GM21717 (cell line): ENCODE results near the gene MINDY3.
"Not testable (repeated sequence)": the region's sequence is repeated elsewhere in the genome, so short reads cannot be mapped to it uniquely, and the experiment has no call there.

Experiments used
- ATAC-seq: cut with Tn5 transposase; IDR thresholded peaks from one replicate; pipeline ENCODE4 v1.9.1; 2021; ENCODE audit warnings: mild to moderate bottlenecking, moderate library complexity; ENCODE audit not compliant: unreplicated experiment

Gene MINDY3

DNA sequence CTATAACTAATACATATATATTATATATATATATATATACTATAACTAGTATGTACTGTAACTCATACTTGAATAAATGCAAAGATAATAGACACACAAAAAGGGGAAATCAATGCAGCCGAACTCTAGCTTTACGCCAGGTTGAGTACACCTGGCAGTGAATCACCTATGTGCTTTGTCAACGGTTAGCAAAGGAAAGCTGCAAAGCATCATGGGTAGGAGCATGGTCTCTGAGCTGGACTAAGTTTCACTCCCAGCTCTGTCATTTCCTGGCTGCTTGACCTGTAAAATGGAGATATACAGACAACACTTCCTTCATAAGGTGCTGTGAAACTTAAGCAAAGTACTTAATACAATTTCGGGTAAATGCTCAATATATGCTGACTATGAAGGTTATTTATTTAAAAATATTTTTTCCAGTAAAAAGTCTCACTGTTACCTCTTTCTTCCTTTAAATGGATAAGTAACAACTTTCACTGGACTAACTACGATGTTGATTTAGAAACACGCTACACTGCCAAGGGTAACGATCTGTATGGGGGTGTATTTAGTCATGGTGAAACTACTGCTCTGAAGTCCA, 78.8 kb downstream of the MINDY3 start:
- no peak for ATAC-seq

DNA sequence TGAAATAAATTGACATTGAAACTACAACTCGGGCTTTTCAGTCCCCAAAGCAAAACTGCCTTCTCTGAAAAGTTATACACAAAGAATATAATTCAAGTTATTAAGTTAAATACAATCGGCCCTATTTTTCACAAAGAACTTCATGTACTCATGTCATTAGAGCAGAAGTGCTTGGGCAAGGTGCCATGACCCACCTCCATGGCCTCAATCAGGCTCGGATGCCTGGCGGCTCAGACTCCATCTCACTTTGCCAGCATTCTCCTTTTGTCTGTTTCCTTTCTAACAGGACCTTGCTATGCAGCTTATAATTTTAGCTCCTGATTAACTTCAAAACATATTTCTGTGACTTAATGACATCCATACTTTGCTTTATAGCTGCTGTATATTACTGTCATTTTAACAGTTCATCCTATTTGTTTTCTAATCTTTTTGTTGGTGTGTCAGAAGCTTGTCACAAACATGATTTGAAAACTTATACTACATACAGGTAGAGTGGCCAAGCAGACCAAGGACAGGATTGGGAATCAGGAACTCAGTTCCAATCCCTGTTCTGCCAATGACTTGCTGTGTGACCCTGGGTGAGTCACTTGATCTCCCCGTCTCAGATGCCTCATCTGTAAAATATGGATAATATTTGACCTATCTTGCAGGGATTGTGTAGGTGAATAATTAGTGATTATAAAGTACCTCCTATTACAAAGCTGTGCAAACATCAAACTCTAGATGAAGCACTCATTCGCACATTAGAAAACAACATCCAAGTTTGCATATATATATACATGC, 79.8 kb downstream of the MINDY3 start:
- no peak for ATAC-seq

DNA sequence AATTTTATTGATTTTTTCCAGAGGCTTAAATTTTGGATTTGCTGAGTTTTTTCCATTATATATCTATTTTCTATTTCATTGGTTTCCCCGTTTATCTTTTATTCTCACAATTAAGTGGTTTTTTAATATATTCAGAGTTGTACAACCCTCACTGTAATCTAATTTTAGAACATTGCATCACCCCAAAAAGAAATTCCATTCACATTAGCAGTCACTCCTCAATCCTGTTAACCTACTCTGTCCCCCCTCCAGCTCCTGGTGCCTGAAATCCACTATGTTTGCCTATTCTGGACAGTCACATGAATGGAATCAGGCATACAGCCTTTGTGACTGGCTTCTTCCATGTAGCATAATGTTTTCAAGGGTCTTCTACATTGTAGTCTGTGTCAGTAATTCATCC, 84.8 kb downstream of the MINDY3 start:
- no peak for ATAC-seq

GRCh38 chr10:15774534-15774933, 85.8 kb downstream of the MINDY3 start:
- not testable (repeated sequence) for ATAC-seq

DNA sequence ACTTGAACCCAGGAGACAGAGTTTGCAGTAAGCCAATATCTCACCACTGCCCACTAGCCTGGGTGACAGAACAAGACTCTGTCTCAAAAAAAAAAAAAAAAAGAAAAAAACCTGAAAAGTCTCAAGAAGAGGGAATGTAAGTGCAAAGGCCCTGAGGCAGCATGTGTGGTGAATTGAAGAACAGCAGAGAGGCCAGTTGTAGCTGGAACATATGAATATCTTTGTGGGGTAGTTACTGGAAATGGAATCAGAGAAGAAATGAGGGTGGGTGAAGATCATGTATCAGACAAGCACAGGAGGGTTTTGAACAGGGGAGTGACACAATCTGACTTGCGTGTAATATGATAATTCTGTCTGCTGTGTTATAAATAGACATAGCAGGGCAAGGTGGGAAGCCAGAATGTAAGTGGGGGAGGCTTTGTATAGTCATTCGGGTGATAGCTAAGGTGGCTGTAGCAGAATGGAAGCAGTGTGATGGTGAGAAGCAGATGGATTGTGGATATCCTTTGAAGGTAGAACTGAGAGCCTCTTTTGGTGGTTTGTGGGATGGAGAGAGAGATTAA, 95.3 kb downstream of the MINDY3 start:
- no peak for ATAC-seq

DNA sequence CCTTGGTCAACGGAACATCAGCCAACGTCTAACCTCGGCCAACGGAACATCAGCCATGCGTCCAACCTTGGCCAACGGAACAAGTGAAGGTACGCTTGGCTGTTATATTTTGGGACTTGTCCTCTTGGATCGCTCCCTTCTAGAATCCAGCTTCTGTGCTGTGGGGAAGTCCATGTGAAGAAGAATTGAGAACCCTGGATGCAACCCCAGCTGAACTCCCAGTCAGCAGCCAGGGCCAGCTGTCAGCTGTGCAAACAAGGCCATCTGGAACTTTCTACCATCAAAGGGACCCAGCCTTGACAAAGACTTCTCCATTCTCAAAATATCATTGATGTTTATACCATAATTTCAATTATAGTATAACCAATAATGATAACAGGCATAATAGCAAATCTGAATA, 97.3 kb downstream of the MINDY3 start:
- no peak for ATAC-seq

GRCh38 chr10:15762239-15762638, 98.1 kb downstream of the MINDY3 start:
- ATAC-seq, result not testable (repeated sequence)

- not testable (repeated sequence) for ATAC-seq
These were observed 99.1 kb downstream of the MINDY3 start for GRCh38 chr10:15761224-15761623.

- ATAC-seq, result no peak
These were observed 99.6 kb downstream of the MINDY3 start for GRCh38 chr10:15760681-15761080.

GRCh38 chr10:15759265-15759664, 101.0 kb downstream of the MINDY3 start:
- no peak for ATAC-seq

GRCh38 chr10:15758618-15759017, 101.7 kb downstream of the MINDY3 start:
- no peak for ATAC-seq

DNA sequence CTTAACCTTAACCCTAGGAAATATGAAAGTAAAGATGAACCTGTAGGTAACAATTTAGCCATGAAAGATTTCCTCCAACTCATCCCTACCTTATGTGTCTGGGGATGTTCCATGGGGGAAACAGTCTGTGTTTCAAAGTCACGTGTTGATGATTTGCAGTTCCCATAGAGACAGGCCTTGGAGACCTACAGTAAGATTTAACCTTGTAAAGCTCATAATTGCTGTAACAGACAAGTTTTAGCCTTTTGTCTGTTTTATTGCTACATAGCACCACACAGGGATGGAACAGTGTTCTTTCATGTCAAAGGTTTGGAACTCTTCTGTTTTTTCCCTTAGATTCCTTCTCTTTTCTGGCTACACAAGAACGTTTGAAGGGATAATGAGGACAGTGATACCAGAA, 105.4 kb downstream of the MINDY3 start:
- no peak for ATAC-seq

GRCh38 chr10:15751046-15751445, 109.3 kb downstream of the MINDY3 start:
- peak; percentile 74 for ATAC-seq

DNA sequence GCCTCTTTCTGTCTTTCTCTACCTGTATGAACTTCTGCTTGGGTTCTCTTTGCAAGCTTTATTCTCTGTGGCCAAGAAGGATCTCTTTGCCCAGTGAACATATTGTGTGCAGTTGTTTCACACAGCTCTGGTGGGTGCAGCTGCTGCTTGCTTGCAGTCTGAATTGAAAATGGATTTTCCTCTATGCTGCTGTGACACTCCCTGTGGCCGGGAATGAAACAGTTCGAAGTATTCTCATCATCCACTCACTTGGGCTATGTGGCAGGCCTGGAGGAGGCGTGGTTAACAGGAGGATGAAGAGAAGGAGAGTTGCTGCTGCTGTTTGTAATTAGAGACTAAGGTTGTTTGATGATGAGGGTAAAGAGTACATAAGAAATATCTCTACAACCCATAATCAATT, 112.2 kb downstream of the MINDY3 start:
- no peak for ATAC-seq

DNA sequence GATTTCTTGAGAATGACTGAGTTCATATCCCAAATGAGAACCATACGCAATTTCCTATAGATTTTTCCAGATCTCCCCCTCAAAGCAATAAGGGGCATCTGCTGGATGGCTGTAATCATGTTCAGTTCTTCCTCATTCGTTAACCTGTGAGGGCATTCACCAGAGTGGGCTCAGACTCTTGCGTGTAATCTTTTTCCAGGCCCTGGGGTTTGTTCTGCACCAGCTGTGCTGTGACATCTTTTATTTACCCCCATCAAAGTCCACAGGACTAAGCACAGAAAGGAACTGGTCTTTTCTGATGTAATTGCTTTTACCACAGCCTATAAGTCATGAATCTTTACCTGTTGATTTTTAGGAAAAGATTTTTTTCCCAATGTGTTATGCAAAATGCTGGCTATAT, 112.7 kb downstream of the MINDY3 start:
- no peak for ATAC-seq

- ATAC-seq, result no peak
These were observed 114.6 kb downstream of the MINDY3 start for GRCh38 chr10:15745751-15746150.

DNA sequence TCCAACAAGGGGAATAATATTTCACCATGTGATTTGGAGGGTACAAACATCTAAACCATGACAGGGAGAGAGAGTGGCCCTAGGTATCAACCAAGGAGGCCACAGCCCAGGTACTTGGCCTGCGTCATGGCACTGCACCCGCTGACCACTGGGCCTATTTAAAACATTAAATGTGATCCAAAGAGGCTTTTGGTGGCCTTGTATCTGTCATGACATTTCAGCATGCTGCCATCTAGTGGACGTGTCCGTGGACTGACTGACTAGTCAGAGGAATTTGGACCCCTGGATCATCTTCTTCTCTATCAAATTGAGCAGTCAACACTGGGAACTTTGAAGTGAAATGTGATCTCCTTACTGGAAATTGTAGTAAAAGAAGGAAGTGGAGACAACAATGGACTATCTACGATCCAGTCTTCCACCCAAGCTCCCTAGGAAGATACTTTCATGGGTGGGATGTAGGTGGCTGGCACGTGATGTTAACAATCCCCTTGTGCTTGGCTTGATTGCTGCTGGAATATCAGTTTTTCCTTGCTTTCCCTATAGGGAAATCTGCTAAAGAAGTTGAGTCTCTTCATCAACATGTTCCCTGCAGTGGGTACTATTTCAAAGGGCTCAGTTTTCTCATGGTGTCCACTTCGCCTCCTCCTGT, 116.0 kb downstream of the MINDY3 start:
- no peak for ATAC-seq

GRCh38 chr10:15743443-15743842, 116.9 kb downstream of the MINDY3 start:
- no peak for ATAC-seq

DNA sequence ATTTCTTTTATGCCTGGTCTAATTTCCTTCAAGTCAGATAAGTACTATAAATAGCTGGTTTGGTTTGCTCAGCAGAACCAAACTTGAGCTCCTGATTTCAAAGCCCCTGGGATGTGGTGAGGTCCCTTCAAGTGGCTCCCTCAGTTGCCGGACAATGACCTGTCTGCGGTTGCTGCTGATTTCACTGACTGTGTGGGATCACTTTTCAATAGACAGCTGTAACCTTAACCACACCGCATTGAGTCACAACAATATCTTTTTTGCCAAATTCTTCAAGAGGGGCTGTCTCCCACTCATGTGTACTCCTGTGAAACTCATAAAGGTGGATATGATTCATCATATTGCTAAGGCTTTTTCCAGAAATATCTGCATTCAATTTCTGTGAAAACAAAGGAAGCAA, 117.5 kb downstream of the MINDY3 start:
- no peak for ATAC-seq

- no peak for ATAC-seq
These were observed 118.2 kb downstream of the MINDY3 start for GRCh38 chr10:15742102-15742501.

DNA sequence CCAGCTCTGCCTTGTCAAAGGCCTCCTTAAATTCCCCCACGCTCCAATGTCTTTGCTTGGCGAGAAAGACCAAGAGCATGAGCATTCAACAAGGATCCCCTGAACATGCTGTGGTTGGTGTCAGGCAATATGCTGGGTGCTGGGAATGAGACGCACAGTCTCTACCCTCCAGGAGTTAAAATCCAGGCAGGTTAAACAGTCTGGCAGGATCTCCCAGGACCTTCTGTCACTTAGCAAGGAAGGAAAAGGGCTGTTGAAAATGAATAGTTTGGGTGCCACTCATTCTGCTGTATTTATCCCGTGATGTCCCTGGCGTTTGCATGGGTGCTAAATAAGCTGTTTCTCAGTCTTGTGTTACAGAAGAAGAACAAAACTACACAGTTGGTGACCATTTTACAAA, 118.7 kb downstream of the MINDY3 start:
- no peak for ATAC-seq

GRCh38 chr10:15740261-15740660, 120.0 kb downstream of the MINDY3 start:
- ATAC-seq, result no peak
